Heart left ventricle (tissue), 13 donors: Measurements from ENCODE around the gene PDPR.

Source experiments
- POLR2A ChIP-seq, 2 donors: fragments of 450-650 bp; IDR thresholded peaks; one replicate each; pipeline ENCODE4 v1.6.1; 2017; ENCODE audit warnings: antibody characterized with exemption in 2 of 2, mild to moderate bottlenecking in 2 of 2, moderate library complexity in 2 of 2
- TF ChIP-seq, protein P1 (sequence below), 12 donors: fragments of 200-600 bp; sonication (generic) in 4 of 12; IDR thresholded peaks; one replicate each; pipeline versions ENCODE4 v1.5.0 to v1.8.0; 2018 to 2022; ENCODE audit warnings: antibody characterized with exemption in 12 of 12, mild to moderate bottlenecking in 5 of 12
- donor health status: ischemic (EF 13 %, LVEDD 7.1; RV severe dilation, severe dysfunction).
- donor health status: DM: no; HTN: yes; CAD: no.
- donor health status: DM: no; HTN: no; CAD: no.
- donor health status: ischemic (EF 25% LVEDD 6.9; RV normal size, moderate dysfunction).
- donor health status: ischemic (EF 25% LVEDD 5.7; RV mildly dilated, moderate dysfunction).
- donor health status: ischemic (EF 35%, LVEDD 5.7; RV mildly dilated, moderate dysfunction).
- donor health status: nonischemic (EF 11% LVEDD 7.7; RV severe dilation, severe dysfunction).
- donor health status: DM: yes; HTN: yes; CAD: no.
- donor health status: PGD.
- donor health status: ischemic (EF 29% LVEDD 5.4; RV normal size, mild dysfunction).
- donor health status: nonischemic (EF 23%, LVEDD 6.1; RV moderate dilation, normal function).

- TF ChIP-seq, protein P1, sequence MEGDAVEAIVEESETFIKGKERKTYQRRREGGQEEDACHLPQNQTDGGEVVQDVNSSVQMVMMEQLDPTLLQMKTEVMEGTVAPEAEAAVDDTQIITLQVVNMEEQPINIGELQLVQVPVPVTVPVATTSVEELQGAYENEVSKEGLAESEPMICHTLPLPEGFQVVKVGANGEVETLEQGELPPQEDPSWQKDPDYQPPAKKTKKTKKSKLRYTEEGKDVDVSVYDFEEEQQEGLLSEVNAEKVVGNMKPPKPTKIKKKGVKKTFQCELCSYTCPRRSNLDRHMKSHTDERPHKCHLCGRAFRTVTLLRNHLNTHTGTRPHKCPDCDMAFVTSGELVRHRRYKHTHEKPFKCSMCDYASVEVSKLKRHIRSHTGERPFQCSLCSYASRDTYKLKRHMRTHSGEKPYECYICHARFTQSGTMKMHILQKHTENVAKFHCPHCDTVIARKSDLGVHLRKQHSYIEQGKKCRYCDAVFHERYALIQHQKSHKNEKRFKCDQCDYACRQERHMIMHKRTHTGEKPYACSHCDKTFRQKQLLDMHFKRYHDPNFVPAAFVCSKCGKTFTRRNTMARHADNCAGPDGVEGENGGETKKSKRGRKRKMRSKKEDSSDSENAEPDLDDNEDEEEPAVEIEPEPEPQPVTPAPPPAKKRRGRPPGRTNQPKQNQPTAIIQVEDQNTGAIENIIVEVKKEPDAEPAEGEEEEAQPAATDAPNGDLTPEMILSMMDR (IDR thresholded peaks at IDR 0.05): no peak
- TF ChIP-seq POLR2A (IDR thresholded peaks at IDR 0.05): no peak
Measured at GRCh38 chr16:70160388-70160787, 46.3 kb downstream of the PDPR start.
